ENCODE data around the gene ADAMTS8.

DNA sequence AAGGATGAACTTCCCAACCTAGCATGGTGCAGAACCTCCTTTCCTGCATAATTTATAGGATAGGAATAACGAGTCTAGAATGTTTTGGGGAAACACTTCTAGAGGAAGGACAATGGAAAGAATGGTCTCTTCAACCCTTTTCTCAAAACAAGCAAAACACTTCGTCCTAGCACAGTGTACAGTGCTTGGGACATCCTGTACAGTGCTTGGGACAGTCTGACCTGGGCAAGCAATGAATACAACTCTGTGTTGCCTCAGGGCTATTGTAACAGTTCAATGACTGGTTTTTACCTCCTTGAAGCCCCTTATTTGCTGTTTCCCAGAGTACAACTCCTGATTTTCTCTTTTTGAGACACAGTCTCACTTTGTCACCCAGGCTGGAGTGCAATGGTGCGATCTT is 1.6 kb upstream of the ADAMTS8 start:
- no peak for TF ChIP-seq POLR2A (IDR thresholded peaks at IDR 0.05; ENCODE audit: low read depth)
- TF ChIP-seq, protein P1, sequence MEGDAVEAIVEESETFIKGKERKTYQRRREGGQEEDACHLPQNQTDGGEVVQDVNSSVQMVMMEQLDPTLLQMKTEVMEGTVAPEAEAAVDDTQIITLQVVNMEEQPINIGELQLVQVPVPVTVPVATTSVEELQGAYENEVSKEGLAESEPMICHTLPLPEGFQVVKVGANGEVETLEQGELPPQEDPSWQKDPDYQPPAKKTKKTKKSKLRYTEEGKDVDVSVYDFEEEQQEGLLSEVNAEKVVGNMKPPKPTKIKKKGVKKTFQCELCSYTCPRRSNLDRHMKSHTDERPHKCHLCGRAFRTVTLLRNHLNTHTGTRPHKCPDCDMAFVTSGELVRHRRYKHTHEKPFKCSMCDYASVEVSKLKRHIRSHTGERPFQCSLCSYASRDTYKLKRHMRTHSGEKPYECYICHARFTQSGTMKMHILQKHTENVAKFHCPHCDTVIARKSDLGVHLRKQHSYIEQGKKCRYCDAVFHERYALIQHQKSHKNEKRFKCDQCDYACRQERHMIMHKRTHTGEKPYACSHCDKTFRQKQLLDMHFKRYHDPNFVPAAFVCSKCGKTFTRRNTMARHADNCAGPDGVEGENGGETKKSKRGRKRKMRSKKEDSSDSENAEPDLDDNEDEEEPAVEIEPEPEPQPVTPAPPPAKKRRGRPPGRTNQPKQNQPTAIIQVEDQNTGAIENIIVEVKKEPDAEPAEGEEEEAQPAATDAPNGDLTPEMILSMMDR (IDR thresholded peaks at IDR 0.05) = no peak
- peak; percentile 32 to 61 for TF ChIP-seq POLR2AphosphoS5 (IDR thresholded peaks at IDR 0.05)

Measured in esophagus muscularis mucosa (tissue), 3 donors.